Activated CD4-positive, alpha-beta T cell treated with anti-CD3 and anti-CD28 coated beads, Interleukin-2, Interleukin-6, amounts not matched to agents 100 ng/mL and 50 ng/mL, durations not matched to agents 16 hours and 8 hours (primary cell): ENCODE measurements around the gene C1orf56.

Experiments
- DNase-seq: peaks from one replicate; pipeline ENCODE4 v3.0.0-alpha.2; 2020

The C1orf56 gene, protein sequence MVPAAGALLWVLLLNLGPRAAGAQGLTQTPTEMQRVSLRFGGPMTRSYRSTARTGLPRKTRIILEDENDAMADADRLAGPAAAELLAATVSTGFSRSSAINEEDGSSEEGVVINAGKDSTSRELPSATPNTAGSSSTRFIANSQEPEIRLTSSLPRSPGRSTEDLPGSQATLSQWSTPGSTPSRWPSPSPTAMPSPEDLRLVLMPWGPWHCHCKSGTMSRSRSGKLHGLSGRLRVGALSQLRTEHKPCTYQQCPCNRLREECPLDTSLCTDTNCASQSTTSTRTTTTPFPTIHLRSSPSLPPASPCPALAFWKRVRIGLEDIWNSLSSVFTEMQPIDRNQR

DNA sequence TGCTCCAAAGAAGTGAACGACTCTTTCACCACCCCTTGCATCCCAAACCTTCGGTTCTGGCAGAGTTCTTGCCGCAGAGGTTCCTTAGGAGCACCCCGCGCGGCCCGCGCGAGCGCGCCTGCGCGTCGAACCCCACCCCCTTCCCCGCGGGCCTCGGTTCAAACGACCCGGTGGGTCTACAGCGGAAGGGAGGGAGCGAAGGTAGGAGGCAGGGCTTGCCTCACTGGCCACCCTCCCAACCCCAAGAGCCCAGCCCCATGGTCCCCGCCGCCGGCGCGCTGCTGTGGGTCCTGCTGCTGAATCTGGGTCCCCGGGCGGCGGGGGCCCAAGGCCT is at the start of gene C1orf56:
C1orf56 (plus strand) TSS at position 161 of the 334 bp plus-strand sequence; CDS start at position 258, 97 bp downstream.
- DNase-seq, result peak; percentile 63

DNA sequence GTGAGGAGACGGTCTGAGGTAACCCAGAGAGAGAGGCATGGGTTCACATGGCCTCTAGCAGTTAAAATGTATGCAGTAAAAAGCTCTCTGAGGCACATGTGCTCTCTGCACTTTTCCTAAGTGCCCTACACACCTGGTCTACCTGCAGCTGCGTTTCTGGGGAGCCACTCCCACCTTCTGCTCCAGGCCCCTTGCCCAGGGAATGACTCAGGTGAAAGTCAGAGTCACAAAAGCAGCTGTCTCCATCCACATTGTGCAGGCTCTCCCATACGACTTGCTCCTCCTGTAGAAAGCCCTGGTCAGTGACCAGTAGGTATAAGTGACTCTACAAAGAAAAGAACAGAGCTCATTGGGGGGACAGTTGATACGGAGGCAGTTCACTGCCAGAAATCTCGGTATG is 49.6 kb upstream of the C1orf56 start:
- DNase-seq, result no peak

DNA sequence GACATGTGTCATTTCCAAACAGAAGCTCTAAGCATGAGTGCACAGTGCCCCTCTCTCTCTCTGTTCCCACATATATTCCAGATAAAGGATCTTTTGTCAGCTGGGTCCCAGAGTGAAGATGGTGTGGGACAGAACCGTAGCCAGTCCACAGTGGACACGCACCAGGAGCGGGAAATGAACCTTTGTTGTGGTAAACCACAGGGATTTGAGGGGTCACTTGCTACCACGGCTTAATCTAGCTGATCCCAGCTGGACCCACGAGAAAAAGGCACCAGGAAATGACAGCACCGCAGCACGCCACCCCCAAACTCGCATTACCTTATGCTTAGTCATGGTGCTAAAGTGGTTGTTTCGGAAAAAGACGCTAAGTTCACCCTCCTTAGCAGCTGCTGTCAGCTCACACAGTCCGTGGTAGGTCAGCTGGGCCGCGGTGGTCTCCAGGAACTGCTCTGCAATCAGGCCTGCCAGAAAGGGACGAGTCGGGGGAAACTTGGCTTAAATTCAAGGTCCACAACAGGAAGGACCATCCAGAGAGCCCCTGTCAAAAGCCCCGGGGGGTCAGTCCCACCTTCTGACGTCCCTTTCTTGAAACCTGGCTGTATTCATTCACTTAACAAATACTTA is 48.4 kb upstream of the C1orf56 start:
- DNase-seq, result no peak

DNA sequence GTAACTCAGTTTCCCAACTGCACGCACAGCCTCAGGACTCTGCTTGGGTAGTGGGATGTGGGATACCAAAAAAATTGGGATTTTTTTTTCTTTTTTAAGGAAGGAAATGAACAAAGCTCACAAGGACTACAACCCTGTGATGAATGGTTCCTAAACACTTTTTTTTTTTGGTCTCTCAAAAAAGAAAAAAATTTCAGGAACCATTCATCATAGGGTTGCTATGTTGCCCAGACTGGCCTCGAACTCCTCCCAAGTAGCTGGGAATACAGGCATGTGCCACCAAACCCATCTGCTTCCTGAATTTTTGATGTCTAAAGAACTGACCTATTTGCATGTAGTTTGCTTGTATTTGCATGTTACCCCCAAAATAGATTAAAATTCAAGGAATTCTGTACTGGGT is 47.6 kb upstream of the C1orf56 start:
- DNase-seq, result no peak

DNA sequence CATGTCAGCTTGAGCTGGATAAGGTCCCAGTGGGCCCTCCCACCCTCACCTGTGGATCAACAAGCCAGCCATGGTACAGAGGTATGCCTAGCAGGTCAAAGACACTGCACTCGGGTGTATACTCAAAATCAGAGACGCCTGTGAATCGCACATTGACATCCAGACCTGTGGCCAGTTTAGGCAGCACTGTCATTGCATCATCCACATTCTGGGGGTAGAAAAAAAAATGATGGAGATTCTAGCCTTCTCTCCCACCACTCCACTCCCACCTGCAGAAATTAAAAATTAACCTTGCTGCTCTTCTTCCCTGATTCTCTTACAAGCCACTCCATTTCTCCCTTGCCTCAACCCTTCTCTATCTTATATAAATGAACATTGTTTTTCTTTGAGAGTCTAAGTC is 47.1 kb upstream of the C1orf56 start:
- no peak for DNase-seq

DNA sequence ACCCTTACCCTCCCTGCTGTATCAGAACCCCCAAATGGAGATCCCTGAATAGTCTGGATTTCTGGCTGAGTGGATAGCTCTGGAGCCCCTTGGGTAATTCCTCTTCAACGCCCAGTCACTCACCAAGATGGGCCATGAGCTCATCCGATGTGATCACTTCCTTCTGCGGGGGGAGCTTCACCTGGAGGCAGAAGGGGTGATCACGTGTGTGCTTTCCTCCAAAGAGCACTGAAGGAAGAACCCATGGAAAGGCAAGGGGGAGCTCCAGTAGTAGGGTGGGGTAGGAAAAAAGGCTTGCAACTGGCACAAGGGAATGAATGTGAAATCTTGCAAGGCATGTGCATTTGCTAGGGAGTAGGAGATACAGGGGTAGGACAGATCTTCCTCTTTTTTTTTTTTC is 45.9 kb upstream of the C1orf56 start:
- DNase-seq, result no peak

DNA sequence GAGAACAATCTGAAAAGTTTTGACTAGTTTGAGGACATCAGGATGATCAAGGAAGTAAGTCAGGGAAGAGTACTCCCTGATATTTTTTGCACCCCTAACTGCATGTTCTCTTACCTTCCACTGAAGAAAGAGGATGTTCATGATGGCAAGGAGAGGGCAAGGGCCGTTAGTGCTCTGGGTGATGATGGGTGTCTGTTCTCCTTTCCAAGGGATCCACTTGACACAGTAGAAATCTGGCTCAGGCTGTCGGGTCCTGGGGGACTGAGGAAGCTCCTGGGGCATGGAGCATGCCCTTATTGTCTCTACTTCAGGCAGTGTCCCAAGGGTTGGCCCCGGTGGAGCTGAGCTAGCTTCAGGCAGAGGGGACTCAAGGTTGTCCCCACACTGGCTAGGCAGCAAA is 45.5 kb upstream of the C1orf56 start:
- DNase-seq, result no peak

DNA sequence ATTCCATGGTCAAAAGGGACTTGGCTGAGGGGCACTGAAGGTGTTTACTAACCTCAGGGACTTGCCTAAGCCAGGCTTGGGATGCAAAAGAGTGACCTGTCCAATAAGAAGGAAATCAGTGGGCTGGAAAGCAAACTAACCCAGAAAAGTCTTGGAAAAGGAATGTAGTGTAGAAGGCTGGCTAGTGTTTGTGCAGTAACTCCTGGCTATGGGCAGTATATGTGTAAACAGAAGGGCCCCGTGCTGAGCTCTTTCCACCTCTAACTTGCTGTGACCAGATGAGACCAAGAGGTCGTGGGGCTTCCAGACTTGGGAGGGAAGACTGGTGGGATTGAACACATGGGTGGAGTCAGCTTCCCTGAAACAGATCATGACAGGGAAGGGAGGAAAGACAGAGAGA is 44.9 kb upstream of the C1orf56 start:
- no peak for DNase-seq

DNA sequence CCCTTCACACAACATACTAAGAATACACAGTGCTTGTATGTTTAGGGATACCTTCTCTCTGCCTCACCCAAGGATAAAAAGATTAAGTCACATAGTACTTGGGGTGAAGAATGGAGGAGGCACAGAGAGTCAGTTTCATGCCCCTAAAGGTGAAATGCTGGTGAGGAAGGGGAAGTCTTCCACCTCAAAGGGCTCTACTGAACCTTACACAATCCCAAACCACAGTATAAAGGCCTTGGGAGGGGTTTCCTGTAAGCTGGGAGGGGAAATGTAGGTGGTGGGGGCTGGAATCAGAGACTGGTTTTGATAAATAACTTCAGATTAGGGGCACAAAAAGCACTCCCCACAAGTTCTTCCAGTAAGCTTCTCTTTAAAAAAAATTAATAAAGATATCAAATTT is 44.4 kb upstream of the C1orf56 start:
- DNase-seq, result peak; percentile 20

DNA sequence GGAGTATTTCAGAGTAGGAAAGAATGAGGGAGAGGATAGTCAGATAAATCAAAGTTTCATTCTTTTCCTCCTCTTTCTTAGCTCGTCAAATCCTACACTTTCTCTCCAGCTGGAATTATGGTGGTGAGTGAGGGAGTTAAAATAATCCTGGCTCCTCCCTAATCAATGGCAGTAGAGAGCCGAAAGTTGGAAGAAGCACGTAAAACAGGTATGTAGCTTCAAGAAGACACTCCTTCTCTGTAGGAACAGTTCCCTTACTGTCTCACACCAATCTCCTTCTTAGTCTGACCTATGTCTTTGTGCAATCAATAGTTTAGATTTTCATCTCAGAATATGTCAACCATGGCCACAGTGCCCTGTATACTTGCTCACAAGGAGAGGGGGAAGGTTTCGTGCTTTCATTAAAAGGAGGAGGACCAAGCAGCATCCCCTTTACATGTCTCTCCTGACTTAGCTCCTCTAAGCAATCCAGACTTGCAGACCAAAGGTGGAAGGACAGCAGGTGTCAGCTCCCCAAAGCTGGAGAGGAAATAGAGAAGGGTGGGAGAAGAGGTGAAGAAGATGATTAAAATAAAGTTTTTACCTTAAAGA is 41.7 kb upstream of the C1orf56 start:
- peak; percentile 12 for DNase-seq

DNA sequence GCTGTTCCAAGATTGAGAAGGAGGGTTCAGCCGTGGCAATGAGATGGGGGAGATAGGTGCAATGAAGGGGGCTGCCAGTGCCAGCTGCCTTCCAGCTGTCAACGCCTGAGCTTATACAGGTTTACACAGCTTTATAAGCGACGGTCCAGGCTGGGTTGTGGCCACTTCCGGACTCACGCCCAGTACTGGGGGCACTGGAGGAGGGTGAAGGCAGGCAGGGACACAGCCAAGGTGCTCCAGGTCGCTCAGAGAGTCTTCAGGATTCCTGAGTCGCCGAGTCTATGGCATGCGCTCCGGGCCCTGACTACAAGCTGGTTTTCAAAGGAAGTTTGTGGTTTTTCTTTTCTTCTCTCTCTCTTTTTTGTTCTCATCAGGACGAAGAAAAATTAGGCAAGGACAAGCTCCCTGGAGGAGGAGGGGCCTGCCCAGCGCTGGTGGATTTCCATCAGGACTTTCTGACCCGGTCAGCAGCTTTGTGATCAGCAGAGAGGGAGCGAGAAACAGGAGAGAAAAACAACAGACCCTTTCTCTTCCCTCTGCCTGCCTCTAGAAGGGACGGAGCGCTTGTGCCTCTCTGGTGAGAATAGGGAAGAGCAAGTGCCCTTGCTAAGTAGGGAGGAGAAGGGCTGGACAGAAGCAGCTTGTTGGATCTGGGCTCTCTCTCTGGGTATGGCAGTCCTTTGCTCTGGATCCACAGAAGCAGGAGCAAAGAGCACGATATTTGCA is 41.1 kb upstream of the C1orf56 start, which contains the start of gene MINDY1:
MINDY1 (minus strand) TSS at position 576 of the 726 bp plus-strand sequence. CDS start 4,285 bp downstream, outside the sequence.
- peak; percentile 67 for DNase-seq

DNA sequence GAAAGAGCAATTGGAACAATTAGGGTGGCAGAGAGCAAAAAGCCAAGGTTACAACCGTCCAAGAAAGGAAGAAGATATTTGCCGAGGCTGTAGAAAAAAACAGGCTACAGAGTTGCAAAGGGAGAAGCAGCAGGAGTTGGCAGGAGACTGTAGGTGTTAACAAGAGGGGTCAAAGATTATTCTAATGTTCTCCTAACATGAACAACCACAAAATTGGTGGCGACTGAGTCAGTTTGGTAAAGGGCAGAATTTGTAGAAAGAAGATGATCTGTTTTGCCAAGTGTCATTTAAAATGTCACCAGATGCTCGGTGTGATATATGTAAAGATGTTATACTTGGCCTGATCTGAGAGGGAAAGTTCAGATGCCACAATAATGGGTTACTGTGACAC is 39.7 kb upstream of the C1orf56 start:
- no peak for DNase-seq

DNA sequence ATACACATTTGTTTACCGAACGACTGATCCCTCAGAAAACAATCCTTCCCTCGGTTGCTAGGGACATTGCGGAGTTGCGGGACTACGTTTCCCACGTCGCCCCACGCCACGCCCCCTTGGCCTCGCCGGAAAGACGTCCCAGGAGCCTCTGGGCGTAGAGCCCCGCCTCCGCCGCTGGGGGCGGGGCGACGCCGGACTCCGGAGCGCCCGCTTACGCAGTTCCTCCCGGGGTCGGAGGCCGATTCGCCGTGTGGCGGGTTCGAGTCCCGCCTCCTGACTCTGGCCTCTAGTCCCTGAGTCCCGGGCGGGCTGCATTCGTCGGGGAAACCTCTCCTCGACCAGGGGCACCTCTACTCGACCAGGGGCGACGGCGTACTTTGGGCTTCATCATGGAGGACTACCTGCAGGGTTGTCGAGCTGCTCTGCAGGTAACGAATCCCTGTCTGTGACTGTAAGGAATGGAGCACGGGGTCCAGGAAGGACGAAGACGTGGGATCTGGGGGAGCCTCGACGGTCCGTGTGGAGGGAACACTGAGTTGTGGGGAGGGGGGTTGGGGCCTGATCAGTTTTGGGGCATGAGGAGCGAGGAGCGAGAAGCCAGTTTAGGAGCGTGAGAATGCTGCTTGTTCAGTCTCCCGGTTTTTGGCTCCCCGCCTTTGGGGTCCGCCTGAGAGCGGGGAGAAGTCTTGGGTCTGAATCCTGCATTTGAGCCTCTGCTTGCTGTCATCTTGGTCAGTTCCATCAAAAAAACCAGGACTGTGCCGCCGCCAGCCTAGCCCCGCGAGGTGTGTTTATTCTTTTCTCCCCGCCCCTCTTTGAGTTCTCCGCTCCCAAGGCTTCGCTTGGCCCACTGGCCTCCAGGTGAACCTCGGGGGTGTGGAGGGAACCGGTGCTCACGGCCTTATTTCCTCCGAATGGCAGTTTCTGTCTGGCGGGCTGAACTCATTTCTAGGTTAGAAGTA is 39.0 kb upstream of the C1orf56 start, which contains the start of gene PRUNE1:
PRUNE1 (plus strand) TSS at position 206 of the 962 bp plus-strand sequence; CDS start at position 390, 184 bp downstream.
- peak; percentile 98 for DNase-seq

DNA sequence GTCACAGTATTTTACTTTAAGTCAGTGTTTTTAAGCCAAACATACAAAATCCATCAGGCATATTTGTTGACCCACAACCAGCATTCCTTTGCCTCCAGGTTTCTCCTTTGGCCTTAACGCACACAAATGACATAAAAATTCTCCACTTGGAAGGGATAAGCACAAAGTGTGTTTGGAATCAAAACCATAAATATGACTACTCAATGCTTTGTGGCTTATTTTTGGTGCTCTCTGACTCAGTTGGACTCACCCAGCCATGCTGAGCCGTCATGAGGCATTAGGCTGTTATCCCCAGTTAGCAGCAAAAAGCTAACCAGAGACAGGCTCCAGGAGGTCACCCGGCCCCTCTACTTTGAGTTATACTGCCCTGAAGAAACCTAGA is 38.4 kb upstream of the C1orf56 start:
- DNase-seq, result no peak

DNA sequence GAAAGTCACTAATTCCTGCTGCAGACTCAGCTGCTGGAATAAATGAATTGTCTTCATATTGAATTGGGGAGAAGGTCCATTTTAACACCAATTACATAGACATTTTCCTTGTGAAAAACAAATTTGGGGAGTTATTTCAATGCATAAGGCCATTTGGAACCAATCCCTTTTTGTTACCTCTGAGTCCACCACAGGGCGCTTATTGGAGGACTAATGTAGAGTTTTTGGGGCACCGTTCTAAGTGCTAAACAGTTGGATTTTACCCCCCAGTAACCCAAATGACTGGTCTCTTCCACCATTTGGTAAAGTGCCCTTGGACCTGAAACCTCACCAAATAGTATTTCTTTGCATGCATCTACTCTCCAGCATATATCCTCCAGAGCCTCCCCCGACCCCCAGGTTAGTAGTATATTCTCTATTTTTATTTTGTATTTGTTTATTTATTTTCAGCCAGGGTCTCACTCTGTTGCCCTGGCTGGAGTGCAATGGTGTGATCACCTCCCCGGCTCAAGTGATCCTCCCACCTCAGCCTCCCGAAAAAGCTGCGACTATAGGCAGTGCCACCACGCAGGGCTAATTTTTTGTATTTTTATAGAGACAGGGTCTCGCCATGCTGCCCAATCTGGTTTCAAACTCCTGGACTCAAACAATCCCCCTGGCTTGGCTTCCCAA is 37.7 kb upstream of the C1orf56 start:
- no peak for DNase-seq

DNA sequence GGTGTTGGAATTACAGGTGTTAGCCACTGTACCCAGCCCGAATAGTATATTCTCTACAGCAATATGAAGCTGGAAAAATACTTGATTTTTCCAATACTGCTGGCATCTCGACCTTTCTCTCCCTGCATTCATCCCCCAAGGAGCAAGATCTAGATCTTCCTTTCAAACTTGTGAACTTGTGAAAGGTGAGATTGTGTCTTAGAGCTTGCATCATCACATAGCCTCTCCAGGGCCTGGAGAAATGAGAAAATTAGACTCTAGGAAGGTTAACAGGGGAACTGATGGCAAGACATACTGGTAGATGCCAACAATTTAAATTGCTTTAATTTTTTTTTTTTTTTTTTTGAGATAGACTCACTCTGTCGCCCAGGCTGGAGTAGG is 37.2 kb upstream of the C1orf56 start:
- DNase-seq, result no peak

DNA sequence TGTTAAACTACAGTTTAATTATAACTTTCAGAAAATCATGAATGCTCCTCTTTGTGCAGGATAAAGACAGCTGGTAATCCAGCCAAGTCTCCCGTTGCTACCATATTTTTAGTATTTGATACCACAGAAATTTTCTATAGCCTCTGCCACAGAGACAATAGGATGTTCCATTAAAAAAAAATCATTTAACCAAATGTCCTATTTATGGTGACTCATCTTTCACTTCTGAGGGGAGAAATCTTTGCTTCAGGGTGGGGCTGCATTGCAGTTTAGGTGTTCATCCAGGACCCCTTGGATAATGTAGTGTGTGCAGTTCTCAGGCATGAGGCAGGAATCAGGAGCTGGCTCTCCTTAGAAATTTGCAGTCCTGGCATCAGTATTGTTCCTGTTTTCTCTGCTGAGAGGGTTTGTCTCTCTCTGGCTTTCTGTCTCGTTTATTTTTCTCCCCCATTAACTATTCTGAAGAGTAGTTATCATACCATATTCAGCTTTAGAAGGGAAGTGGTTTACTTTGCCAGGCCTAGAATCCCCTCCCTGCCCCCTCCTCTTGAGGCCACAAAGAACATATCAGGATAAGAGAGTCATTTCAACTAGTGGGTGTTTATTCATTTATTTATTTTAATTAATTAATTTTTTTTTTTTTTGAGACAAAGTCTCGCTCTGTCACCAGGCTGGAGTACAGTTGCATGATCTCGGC is 36.2 kb upstream of the C1orf56 start:
- no peak for DNase-seq

DNA sequence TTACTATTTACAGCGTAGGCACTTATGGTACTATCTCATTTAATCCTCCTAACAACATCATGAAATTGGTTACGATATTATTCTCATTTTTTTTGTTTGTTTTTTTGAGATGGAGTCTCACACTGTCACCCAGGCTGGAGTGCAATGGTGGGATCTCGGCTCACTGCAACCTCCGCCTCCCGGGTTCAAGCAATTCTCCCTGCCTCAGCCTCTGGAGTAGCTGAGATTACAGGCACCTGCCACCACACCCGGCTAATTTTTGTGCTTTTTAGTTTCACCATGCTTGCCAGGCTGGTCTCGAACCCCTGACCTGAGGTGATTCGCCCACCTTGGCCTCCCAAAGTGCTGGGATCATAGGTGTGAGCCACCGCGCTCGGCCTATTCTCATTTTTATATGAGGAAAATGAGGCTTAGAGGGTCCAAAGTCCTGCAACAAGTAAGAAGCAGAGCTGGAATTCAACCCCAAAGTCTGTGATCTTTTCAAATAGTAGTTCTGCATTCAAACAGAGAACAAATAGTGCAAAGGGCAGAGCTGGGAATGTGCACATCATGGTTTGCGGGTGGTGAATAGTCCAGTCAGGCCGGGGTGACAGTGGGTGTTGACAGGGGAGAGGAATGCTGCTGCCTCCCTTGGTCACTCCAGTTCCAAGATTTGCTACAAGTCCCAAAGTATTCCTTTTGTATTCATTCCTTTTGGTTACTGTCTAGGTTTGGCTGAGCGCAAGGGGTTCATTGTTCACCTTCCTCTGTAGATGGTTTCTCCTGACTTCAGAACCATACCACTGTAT is 34.7 kb upstream of the C1orf56 start:
- DNase-seq, result no peak

DNA sequence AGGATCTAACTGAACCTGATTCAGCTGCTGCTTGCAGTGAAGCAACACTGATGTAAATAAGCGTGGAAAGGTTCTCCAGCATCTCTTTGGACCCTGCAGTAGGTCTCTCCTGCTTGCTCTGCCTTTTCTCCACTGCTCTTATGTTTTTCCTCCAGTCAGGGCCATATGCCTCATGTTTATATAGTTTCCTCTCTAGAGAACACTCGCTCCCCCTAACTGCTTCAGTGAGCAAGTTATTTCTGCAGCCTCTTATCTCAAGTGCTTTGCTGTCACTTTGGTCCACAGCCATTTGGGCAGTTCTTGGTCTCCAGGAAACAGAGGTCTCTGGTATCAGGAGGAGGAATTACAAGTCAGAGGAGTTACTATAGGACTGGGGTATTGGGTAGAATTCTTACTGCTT is 34.0 kb upstream of the C1orf56 start:
- DNase-seq, result no peak

DNA sequence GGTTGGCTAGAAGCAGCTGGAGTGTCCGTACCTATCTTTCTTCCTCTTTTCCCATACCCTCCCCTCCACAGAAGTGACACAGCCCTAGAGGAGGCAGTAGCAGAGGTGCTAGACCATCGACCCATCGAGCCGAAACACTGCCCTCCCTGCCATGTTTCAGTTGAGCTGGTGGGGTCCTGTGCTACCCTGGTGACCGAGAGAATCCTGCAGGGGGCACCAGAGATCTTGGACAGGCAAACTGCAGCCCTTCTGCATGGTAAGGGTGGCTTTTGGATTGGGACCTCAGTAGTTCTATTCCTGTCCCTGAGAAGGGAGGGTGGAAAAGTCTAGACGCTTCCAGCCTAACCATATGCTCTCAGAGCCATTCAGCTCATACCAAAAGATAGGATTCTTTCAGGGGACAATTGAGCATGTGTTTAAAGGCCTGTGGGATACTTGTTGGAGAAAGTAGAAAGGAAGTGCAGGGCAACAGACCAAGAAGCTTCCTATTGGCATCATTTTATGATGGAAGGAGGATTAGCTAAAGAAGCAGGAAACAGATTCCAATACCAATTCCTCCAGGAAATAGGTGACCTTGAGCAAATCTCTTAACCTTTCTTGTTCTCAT is 22.9 kb upstream of the C1orf56 start:
- peak; percentile 83 for DNase-seq
